ENCODE data around the gene SPINT2. TPM values are rescaled to one million over a fixed set of nuclear protein-coding genes. Genes with fewer than 3 reads are reported as not detected.

SPINT2 gene
- total and polyA plus RNA-seq, 4 donors: 7.0 to 43.0 (median 10.7) TPM

- Histone ChIP-seq H3K9ac (ENCODE audit: low read depth in 1 of 2, low read length in 2 of 2) (no peak overlapping the region), H3K27ac (ENCODE audit: low read depth in 1 of 2, low read length in 2 of 2) (no peak overlapping the region), H3K4me1 (ENCODE audit: control insufficient read depth in 4 of 4, insufficient read depth in 4 of 4, low read length in 3 of 4) (peaks cover 0 to 8% (median 2%) of the 10 kb centered on the region in 4 donors), H3K36me3 (ENCODE audit: control insufficient read depth in 4 of 4, insufficient read depth in 3 of 4, low read depth in 1 of 4, low read length in 3 of 4) (no peaks in the 10 kb centered on the region), H3K9me3 (ENCODE audit: control insufficient read depth in 4 of 4, low read length in 3 of 4) (no peaks in the 10 kb centered on the region), H3K4me3 (ENCODE audit: low read depth in 1 of 3, low read length in 3 of 3) (no peak overlapping the region), H3K27me3 (ENCODE audit: control insufficient read depth in 4 of 4, insufficient read depth in 4 of 4, low read length in 3 of 4) (peaks cover 0 to 5% (median 2%) of the 10 kb centered on the region in 4 donors)
- no peak for TF ChIP-seq FOXA1 (IDR thresholded peaks at IDR 0.05)
- WGBS: 89% methylated on average over 7 of the region's 7 CpGs
- no peak for DNase-seq (ENCODE audit: low spot score)
Observed at GRCh38 chr19:38231918-38232317, 32.5 kb upstream of the SPINT2 start.

GRCh38 chr19:38233740-38234251 is 30.6 kb upstream of the SPINT2 start:
- Histone ChIP-seq H3K9ac (ENCODE audit: low read depth in 1 of 2, low read length in 2 of 2) (no peak overlapping the region), H3K9me3 (ENCODE audit: control insufficient read depth in 4 of 4, low read length in 3 of 4) (no peaks in the 10 kb centered on the region), H3K27ac (ENCODE audit: low read depth in 1 of 2, low read length in 2 of 2) (no peak overlapping the region), H3K36me3 (ENCODE audit: control insufficient read depth in 4 of 4, insufficient read depth in 3 of 4, low read depth in 1 of 4, low read length in 3 of 4) (no peaks in the 10 kb centered on the region), H3K4me1 (ENCODE audit: control insufficient read depth in 4 of 4, insufficient read depth in 4 of 4, low read length in 3 of 4) (peaks cover 0 to 4% (median 1%) of the 10 kb centered on the region in 4 donors), H3K27me3 (ENCODE audit: control insufficient read depth in 4 of 4, insufficient read depth in 4 of 4, low read length in 3 of 4) (peaks cover 0 to 5% (median 2%) of the 10 kb centered on the region in 4 donors), H3K4me3 (ENCODE audit: low read depth in 1 of 3, low read length in 3 of 3) (no peak overlapping the region)
- DNase-seq (ENCODE audit: low spot score): peak; percentile 89
- TF ChIP-seq CTCF (IDR thresholded peaks at IDR 0.05; ENCODE audit: low read depth, low read length, missing input control): peak; percentile 84
- no peak for TF ChIP-seq FOXA2 (IDR thresholded peaks at IDR 0.05)
- no peak for TF ChIP-seq YY1 (IDR thresholded peaks at IDR 0.05)
- no peak for TF ChIP-seq ATF3 (IDR thresholded peaks at IDR 0.05)
- peak; percentile 85 to 90 for TF ChIP-seq RAD21 (IDR thresholded peaks at IDR 0.05)
- TF ChIP-seq FOXA1 (IDR thresholded peaks at IDR 0.05): no peak
- TF ChIP-seq JUND (IDR thresholded peaks at IDR 0.05): no peak
- 21% methylated on average over 7 of the region's 7 CpGs for WGBS

GRCh38 chr19:38234615-38235014 is 29.8 kb upstream of the SPINT2 start:
- 86% methylated on average over 4 of the region's 4 CpGs for WGBS
- H3K36me3 ChIP-seq (ENCODE audit: control insufficient read depth in 4 of 4, insufficient read depth in 3 of 4, low read depth in 1 of 4, low read length in 3 of 4): no peaks in the 10 kb centered on the region
- H3K9me3 ChIP-seq (ENCODE audit: control insufficient read depth in 4 of 4, low read length in 3 of 4): no peaks in the 10 kb centered on the region
- no peak for DNase-seq (ENCODE audit: low spot score)
- peaks cover 0 to 4% (median 0%) of the 10 kb centered on the region in 4 donors for H3K27me3 ChIP-seq (ENCODE audit: control insufficient read depth in 4 of 4, insufficient read depth in 4 of 4, low read length in 3 of 4)
- H3K4me3 ChIP-seq (ENCODE audit: low read depth in 1 of 3, low read length in 3 of 3): no peak overlapping the region
- H3K27ac ChIP-seq (ENCODE audit: low read depth in 1 of 2, low read length in 2 of 2): no peak overlapping the region
- peaks cover 0 to 4% (median 0%) of the 10 kb centered on the region in 4 donors for H3K4me1 ChIP-seq (ENCODE audit: control insufficient read depth in 4 of 4, insufficient read depth in 4 of 4, low read length in 3 of 4)
- no peak overlapping the region for H3K9ac ChIP-seq (ENCODE audit: low read depth in 1 of 2, low read length in 2 of 2)
- TF ChIP-seq ZBTB33 (IDR thresholded peaks at IDR 0.05): no peak
- no peak for TF ChIP-seq YY1 (IDR thresholded peaks at IDR 0.05)
- no peak for TF ChIP-seq RAD21 (IDR thresholded peaks at IDR 0.05)

GRCh38 chr19:38239816-38240215 is 24.6 kb upstream of the SPINT2 start:
- 66% methylated on average over 8 of the region's 8 CpGs for WGBS
- TF ChIP-seq ZBTB33 (IDR thresholded peaks at IDR 0.05) (no peak), FOXA1 (IDR thresholded peaks at IDR 0.05) (no peak), RAD21 (IDR thresholded peaks at IDR 0.05) (no peak), CTCF (IDR thresholded peaks at IDR 0.05; ENCODE audit: low read depth, low read length, missing input control) (no peak)

More at GRCh38 chr19:38239816-38240215, 24.6 kb upstream of the SPINT2 start:
- Histone ChIP-seq H3K9me3 (ENCODE audit: control insufficient read depth in 4 of 4, low read length in 3 of 4) (no peaks in the 10 kb centered on the region), H3K9ac (ENCODE audit: low read depth in 1 of 2, low read length in 2 of 2) (no peak overlapping the region), H3K27me3 (ENCODE audit: control insufficient read depth in 4 of 4, insufficient read depth in 4 of 4, low read length in 3 of 4) (no peaks in the 10 kb centered on the region), H3K4me3 (ENCODE audit: low read depth in 1 of 3, low read length in 3 of 3) (no peak overlapping the region), H3K27ac (ENCODE audit: low read depth in 1 of 2, low read length in 2 of 2) (no peak overlapping the region), H3K4me1 (ENCODE audit: control insufficient read depth in 4 of 4, insufficient read depth in 4 of 4, low read length in 3 of 4) (peaks cover 0 to 6% (median 0%) of the 10 kb centered on the region in 4 donors), H3K36me3 (ENCODE audit: control insufficient read depth in 4 of 4, insufficient read depth in 3 of 4, low read depth in 1 of 4, low read length in 3 of 4) (no peaks in the 10 kb centered on the region)
- no peak for DNase-seq (ENCODE audit: low spot score)
